ENCODE measurements around the gene NAA15. TPM values are rescaled to one million over a fixed set of nuclear protein-coding genes. Genes with fewer than 3 reads are reported as not detected.

The NAA15 gene
- total RNA-seq, 1 experiment from 2014 or later: 98.9 TPM

DNA sequence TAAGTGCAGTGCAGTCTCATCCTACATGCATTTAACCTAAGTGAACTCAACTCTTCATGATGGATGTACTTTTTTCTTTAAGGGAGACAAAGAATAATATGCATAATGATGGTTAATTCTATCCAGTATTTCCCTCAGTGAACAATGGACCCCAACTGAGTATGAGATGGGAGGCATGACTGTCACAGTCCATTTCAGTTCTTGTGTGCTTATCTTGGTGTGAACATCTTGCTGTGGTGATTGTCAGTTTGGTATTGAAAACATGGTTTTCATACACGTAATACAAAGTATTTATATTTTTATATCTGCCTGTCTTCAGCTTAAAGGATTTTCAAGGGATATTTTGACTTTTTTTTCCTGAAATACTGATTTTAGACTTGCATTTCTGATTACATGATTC lies 72.9 kb downstream of the NAA15 start (continued):
- TF ChIP-seq TCF7 (CRISPR knock-in tag; IDR thresholded peaks at IDR 0.05; ENCODE audit: low read depth) (no peak), OVOL2 (CRISPR knock-in tag; IDR thresholded peaks at IDR 0.05; ENCODE audit: borderline replicate concordance) (no peak), JAZF1 (CRISPR knock-in tag; IDR thresholded peaks at IDR 0.05) (no peak), JUN (CRISPR knock-in tag; IDR thresholded peaks at IDR 0.05) (no peak)
- TF ChIP-seq, protein P1, sequence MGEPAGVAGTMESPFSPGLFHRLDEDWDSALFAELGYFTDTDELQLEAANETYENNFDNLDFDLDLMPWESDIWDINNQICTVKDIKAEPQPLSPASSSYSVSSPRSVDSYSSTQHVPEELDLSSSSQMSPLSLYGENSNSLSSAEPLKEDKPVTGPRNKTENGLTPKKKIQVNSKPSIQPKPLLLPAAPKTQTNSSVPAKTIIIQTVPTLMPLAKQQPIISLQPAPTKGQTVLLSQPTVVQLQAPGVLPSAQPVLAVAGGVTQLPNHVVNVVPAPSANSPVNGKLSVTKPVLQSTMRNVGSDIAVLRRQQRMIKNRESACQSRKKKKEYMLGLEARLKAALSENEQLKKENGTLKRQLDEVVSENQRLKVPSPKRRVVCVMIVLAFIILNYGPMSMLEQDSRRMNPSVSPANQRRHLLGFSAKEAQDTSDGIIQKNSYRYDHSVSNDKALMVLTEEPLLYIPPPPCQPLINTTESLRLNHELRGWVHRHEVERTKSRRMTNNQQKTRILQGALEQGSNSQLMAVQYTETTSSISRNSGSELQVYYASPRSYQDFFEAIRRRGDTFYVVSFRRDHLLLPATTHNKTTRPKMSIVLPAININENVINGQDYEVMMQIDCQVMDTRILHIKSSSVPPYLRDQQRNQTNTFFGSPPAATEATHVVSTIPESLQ (CRISPR knock-in tag; IDR thresholded peaks at IDR 0.05): no peak
- TF ChIP-seq, protein P2, sequence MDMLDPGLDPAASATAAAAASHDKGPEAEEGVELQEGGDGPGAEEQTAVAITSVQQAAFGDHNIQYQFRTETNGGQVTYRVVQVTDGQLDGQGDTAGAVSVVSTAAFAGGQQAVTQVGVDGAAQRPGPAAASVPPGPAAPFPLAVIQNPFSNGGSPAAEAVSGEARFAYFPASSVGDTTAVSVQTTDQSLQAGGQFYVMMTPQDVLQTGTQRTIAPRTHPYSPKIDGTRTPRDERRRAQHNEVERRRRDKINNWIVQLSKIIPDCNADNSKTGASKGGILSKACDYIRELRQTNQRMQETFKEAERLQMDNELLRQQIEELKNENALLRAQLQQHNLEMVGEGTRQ (CRISPR knock-in tag; IDR thresholded peaks at IDR 0.05): no peak
- TF ChIP-seq, protein P3, sequence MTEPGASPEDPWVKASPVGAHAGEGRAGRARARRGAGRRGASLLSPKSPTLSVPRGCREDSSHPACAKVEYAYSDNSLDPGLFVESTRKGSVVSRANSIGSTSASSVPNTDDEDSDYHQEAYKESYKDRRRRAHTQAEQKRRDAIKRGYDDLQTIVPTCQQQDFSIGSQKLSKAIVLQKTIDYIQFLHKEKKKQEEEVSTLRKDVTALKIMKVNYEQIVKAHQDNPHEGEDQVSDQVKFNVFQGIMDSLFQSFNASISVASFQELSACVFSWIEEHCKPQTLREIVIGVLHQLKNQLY (CRISPR knock-in tag; IDR thresholded peaks at IDR 0.05): no peak

DNA sequence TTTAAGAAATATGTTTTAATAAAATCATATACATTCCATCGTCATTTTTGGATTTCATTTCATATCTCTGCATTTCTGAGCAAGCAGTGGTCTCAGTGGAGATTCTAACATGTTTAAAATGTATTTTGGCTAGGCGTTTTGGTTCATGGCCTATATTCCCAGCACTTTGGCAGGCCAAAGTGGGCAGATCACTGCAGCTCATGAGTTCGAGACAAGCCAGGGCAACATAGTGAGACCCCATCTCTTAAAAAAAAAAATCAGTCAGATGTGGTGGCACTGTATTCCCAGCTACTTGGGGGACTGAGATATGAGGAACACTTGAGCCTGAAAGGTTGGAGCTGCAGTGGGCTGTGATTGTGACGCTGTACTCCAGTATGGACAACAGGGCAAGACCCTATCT lies 85.1 kb downstream of the NAA15 start:
- ChIA-PET POLR2A (no interaction called here), CTCF (interaction anchor here (0.7 kb wide), 1 partner anchor 356 kb away, joined by 3 read pairs; no protein-coding TSS in a partner anchor)
- Mint-ChIP-seq H3K36me3 (peaks cover 62% of the 10 kb centered on the region), H3K27ac (no peak overlapping the region), H3K27me3 (ENCODE audit: low read depth) (no peaks in the 10 kb centered on the region), H3K9me3 (no peaks in the 10 kb centered on the region), H3K4me3 (no peak overlapping the region), H3K4me1 (no peaks in the 10 kb centered on the region)
- ATAC-seq (no peak), DNase-seq (ENCODE audit: low spot score) (no peak)
- TF ChIP-seq, protein P4, sequence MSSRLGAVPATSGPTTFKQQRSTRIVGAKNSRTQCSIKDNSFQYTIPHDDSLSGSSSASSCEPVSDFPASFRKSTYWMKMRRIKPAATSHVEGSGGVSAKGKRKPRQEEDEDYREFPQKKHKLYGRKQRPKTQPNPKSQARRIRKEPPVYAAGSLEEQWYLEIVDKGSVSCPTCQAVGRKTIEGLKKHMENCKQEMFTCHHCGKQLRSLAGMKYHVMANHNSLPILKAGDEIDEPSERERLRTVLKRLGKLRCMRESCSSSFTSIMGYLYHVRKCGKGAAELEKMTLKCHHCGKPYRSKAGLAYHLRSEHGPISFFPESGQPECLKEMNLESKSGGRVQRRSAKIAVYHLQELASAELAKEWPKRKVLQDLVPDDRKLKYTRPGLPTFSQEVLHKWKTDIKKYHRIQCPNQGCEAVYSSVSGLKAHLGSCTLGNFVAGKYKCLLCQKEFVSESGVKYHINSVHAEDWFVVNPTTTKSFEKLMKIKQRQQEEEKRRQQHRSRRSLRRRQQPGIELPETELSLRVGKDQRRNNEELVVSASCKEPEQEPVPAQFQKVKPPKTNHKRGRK (CRISPR knock-in tag; IDR thresholded peaks at IDR 0.05; ENCODE audit: borderline replicate concordance): no peak
- TF ChIP-seq ZNF219 (CRISPR knock-in tag; IDR thresholded peaks at IDR 0.05; ENCODE audit: borderline replicate concordance) (no peak), RELA (CRISPR knock-in tag; IDR thresholded peaks at IDR 0.05; ENCODE audit: borderline replicate concordance) (no peak), ZNF121 (CRISPR knock-in tag; IDR thresholded peaks at IDR 0.05) (peak; percentile 92), CBFB (CRISPR knock-in tag; IDR thresholded peaks at IDR 0.05; ENCODE audit: low read depth) (no peak), GTF2I (CRISPR knock-in tag; conservative IDR thresholded peaks at IDR 0.05) (no peak)

DNA sequence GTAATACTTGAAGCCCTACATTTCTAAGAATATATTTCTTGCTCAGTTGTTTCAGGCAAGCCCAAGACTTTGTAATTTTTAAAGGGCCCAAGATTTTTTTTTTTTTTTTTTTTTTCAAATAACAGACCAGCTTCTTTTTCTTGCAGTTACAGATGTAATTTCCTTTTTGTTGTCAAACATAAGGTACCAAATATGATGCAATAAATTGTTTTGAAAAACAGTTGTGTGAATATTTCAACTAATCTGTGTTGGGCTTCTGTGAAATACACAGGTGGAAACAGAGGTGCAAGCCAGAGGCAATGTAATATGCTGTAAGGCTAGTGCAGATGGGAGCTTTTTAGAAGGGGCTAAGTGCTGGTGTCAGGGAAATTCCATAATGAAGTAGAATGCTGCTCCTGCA lies 87.8 kb downstream of the NAA15 start:
- POLR2A ChIA-PET: interaction anchor here (0.6 kb wide), 1 partner anchor 375 kb away, joined by 4 read pairs; no protein-coding TSS in a partner anchor
- TF ChIP-seq, protein P5, sequence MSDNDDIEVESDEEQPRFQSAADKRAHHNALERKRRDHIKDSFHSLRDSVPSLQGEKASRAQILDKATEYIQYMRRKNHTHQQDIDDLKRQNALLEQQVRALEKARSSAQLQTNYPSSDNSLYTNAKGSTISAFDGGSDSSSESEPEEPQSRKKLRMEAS (CRISPR knock-in tag; IDR thresholded peaks at IDR 0.05): no peak
- TF ChIP-seq NFE2L1 (CRISPR knock-in tag; IDR thresholded peaks at IDR 0.05) (no peak), ELF4 (CRISPR knock-in tag; IDR thresholded peaks at IDR 0.05; ENCODE audit: low read depth) (no peak), ZNF138 (CRISPR knock-in tag; conservative IDR thresholded peaks at IDR 0.05) (no peak), KAT7 (CRISPR knock-in tag; IDR thresholded peaks at IDR 0.05; ENCODE audit: borderline replicate concordance) (no peak), FOXJ3 (CRISPR knock-in tag; IDR thresholded peaks at IDR 0.05; ENCODE audit: borderline replicate concordance) (no peak), NR1H2 (CRISPR knock-in tag; IDR thresholded peaks at IDR 0.05) (no peak), ZNF423 (CRISPR knock-in tag; IDR thresholded peaks at IDR 0.05) (no peak)
- TF ChIP-seq, protein P6, sequence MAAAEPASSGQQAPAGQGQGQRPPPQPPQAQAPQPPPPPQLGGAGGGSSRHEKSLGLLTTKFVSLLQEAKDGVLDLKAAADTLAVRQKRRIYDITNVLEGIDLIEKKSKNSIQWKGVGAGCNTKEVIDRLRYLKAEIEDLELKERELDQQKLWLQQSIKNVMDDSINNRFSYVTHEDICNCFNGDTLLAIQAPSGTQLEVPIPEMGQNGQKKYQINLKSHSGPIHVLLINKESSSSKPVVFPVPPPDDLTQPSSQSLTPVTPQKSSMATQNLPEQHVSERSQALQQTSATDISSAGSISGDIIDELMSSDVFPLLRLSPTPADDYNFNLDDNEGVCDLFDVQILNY (CRISPR knock-in tag; IDR thresholded peaks at IDR 0.05): no peak
- TF ChIP-seq, protein P7, sequence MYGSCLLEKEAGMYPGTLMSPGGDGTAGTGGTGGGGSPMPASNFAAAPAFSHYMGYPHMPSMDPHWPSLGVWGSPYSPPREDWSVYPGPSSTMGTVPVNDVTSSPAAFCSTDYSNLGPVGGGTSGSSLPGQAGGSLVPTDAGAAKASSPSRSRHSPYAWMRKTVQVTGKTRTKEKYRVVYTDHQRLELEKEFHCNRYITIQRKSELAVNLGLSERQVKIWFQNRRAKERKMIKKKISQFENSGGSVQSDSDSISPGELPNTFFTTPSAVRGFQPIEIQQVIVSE (CRISPR knock-in tag; IDR thresholded peaks at IDR 0.05; ENCODE audit: borderline replicate concordance): no peak
- TF ChIP-seq, protein P8, sequence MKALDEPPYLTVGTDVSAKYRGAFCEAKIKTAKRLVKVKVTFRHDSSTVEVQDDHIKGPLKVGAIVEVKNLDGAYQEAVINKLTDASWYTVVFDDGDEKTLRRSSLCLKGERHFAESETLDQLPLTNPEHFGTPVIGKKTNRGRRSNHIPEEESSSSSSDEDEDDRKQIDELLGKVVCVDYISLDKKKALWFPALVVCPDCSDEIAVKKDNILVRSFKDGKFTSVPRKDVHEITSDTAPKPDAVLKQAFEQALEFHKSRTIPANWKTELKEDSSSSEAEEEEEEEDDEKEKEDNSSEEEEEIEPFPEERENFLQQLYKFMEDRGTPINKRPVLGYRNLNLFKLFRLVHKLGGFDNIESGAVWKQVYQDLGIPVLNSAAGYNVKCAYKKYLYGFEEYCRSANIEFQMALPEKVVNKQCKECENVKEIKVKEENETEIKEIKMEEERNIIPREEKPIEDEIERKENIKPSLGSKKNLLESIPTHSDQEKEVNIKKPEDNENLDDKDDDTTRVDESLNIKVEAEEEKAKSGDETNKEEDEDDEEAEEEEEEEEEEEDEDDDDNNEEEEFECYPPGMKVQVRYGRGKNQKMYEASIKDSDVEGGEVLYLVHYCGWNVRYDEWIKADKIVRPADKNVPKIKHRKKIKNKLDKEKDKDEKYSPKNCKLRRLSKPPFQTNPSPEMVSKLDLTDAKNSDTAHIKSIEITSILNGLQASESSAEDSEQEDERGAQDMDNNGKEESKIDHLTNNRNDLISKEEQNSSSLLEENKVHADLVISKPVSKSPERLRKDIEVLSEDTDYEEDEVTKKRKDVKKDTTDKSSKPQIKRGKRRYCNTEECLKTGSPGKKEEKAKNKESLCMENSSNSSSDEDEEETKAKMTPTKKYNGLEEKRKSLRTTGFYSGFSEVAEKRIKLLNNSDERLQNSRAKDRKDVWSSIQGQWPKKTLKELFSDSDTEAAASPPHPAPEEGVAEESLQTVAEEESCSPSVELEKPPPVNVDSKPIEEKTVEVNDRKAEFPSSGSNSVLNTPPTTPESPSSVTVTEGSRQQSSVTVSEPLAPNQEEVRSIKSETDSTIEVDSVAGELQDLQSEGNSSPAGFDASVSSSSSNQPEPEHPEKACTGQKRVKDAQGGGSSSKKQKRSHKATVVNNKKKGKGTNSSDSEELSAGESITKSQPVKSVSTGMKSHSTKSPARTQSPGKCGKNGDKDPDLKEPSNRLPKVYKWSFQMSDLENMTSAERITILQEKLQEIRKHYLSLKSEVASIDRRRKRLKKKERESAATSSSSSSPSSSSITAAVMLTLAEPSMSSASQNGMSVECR (CRISPR knock-in tag; IDR thresholded peaks at IDR 0.05; ENCODE audit: borderline replicate concordance): no peak

More for the DNA sequence above, 87.8 kb downstream of the NAA15 start:
- H3K27ac Mint-ChIP-seq: no peak overlapping the region
- H3K36me3 Mint-ChIP-seq: peaks cover 68% of the 10 kb centered on the region
- H3K4me1 Mint-ChIP-seq: no peaks in the 10 kb centered on the region
- no peaks in the 10 kb centered on the region for H3K27me3 Mint-ChIP-seq (ENCODE audit: low read depth)
- no peaks in the 10 kb centered on the region for H3K9me3 Mint-ChIP-seq
- ATAC-seq (no peak), DNase-seq (ENCODE audit: low spot score) (no peak)
- CTCF ChIA-PET: no interaction called here
- no peak overlapping the region for H3K4me3 Mint-ChIP-seq
